Fibroblast of peridontal ligament (primary cell): ENCODE results near the gene MPP4.
A peak's percentile ranks its signal among the peaks of the same experiment; 100 is the strongest.

ENCODE experiments used
- DNase-seq: peaks from one replicate; pipeline ENCODE4 v3.0.0-alpha.2; 2010; ENCODE audit errors: extremely low read depth

The MPP4 gene

GRCh38 chr2:201622306-201622970, 76.0 kb downstream of the MPP4 start:
- no peak for DNase-seq

DNA sequence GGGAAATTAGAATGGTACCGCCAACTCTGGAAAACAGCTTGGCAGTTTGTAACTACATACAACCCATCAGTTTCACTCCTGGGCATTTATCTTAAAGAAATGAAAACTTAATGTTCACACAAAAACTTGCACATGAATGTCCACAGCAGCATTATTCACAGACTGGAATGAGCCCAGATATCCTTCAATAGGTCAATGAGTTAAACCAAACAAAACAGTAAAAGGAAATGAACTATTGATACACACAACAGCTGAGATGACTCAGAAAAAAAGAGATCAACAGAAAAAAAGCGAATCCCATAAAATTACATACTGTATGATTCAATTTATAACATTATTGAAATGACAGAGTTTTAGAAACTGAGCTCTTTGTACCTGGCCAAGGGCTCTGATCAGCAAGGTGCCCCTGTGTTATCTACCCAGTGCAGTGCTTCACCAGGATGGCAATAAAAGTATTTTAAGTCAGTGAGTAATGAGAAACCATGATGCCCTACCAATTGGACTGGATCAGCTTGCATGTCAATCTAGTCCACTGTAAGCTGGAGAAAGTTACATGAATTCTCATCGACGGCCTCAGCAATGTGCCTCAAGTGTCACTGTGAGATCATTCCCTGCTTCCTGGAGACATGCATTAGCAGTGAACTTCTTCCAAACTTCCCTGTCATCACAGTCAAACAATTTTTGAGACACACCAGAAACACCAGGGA, 77.0 kb downstream of the MPP4 start:
- DNase-seq: no peak

DNA sequence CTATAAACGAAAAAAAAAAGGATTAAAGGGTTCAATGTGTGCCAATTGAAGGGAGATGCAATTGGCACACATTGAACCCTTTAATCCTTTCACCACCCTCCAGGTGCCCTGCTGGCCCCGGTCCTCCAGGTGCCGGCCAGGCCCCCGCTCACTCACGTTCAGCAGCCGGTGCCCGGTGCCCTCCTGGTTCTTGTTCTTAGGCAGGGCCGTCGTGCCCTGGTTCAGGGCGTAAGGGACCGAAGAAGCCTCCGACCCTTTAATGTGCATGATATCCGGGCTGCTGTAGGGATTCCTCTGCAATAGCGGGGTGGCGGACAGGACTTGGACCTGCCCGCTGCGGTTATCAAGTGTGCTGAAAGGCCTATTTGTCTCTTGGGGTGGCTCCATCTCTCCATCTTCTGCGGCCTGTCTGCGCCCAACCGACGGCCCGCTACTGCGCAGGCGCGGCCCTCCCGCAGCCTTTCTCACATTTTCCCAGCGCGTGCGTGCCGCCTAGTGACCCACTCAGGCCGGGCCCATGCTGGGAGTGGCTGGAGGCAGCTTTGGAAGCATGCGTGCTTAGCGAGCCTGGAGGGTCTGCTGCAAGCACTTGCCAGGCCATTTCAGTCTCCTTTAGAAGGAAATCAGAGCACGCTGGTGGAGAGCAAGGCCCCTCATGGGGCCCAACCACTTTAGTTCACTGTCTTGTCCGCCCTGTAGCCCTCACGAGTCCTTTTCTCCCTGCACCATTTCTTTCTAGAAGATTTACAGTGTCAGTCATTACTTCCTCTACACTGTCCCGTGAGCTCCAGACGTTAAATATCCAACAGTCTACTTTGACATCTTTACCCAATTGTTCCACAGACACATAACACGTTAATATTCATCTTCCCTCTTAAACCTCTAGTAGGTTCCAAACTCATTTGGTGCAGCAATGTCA, 79.4 kb downstream of the MPP4 start:
- peak; percentile 76 for DNase-seq

DNA sequence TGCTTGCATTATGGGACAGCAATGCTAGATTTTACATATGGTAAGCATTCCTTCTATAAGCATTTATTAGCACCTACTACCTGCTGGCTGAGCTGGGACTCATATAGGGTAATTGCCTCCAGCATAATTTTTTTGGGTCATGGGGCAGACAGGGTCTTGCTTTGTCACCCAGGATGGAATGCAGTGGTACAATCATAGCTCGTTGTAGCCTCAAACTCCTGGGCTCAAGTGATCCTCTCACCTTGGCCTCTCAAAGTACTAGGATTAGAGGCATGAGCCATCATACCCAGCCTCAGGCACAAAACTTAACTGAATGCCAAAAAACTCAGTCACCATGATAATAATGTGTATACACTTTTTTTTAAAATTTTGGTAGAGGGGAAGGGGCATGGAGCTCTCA, 90.4 kb downstream of the MPP4 start:
- DNase-seq: no peak

- no peak for DNase-seq
Measured at GRCh38 chr2:201607568-201607967, 90.9 kb downstream of the MPP4 start.

- DNase-seq: no peak
Measured at GRCh38 chr2:201600906-201601305, 97.5 kb downstream of the MPP4 start.

DNA sequence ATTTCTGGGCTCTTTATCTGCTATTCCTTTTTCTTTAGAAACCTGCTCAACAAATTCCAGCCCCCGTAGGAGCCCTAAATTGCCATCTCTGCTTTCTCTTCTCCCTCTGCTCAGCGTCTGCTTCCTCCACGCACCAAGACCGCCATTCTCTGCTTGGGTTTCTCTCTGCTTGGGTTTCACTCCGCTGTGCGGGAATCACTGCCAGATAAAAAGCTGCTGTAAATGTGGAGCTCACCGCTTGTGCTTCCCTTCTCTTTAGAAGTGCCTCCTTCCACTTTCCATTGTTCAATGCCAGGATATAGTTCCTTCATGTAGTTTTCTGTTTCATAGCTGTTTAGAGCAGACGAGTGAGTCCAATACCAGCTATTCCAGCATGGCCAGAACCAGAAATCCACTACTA, 101.0 kb downstream of the MPP4 start:
- DNase-seq: no peak
